Prostate gland (tissue), 2 donors: ENCODE data around the gene GAB2.

Experiments
- CTCF ChIP-seq, 4 experiments: fragments of 200-600 bp in 2 of 4; fragments of 450-650 bp in 2 of 4; sonication (generic) in 2 of 4; IDR thresholded peaks; 1 replicate in 3 of 4; 2 replicates in 1 of 4; pipeline ENCODE4 v1.5.1; 2016 to 2019; ENCODE audit warnings: antibody characterized with exemption in 4 of 4, mild to moderate bottlenecking in 2 of 4, moderate library complexity in 2 of 4
- POLR2A ChIP-seq: fragments of 450-650 bp; IDR thresholded peaks from one replicate; pipeline ENCODE4 v1.6.1; 2016; ENCODE audit warnings: antibody characterized with exemption, mild to moderate bottlenecking

- TF ChIP-seq CTCF (IDR thresholded peaks at IDR 0.05) (no peak), POLR2A (no peak)
Observed at GRCh38 chr11:78166855-78167469, 250.7 kb downstream of the GAB2 start.
